ENCODE data around the gene MIS18BP1. TPM values are rescaled to one million over a fixed set of nuclear protein-coding genes. Genes with fewer than 3 reads are reported as not detected.

The MIS18BP1 gene
- total and polyA plus RNA-seq, 7 donors, result 1.5 to 5.1 (median 3.1) TPM

- Histone ChIP-seq H3K9me3 (peaks cover 11% of the 10 kb centered on the region), H3K4me1 (peaks cover 4% of the 10 kb centered on the region), H3K4me3 (no peak overlapping the region), H3K27ac (no peak overlapping the region), H3K27me3 (ENCODE audit: insufficient read depth in 3 of 3, low read length in 2 of 3) (no peaks in the 10 kb centered on the region), H3K36me3 (ENCODE audit: insufficient read depth in 1 of 2, low read depth in 1 of 2) (no peaks in the 10 kb centered on the region)
- no peak for DNase-seq
- no peak for ATAC-seq
- 80 to 86% (median 83%) methylated on average over 4 of the region's 4 CpGs for WGBS, 3 donors
- intact Hi-C loops (cut with DNase I), result no loop called here
- TF ChIP-seq CTCF (IDR thresholded peaks at IDR 0.05), result no peak
Observed at GRCh38 chr14:45262637-45263036, 9.6 kb upstream of the MIS18BP1 start.

GRCh38 chr14:45261209-45261608 is 8.2 kb upstream of the MIS18BP1 start:
- Histone ChIP-seq H3K27ac (no peak overlapping the region), H3K4me1 (no peaks in the 10 kb centered on the region), H3K4me3 (no peak overlapping the region), H3K27me3 (ENCODE audit: insufficient read depth in 3 of 3, low read length in 2 of 3) (no peaks in the 10 kb centered on the region), H3K9me3 (peaks cover 11% of the 10 kb centered on the region), H3K36me3 (ENCODE audit: insufficient read depth in 1 of 2, low read depth in 1 of 2) (no peaks in the 10 kb centered on the region)
- no peak for DNase-seq
- TF ChIP-seq CTCF (IDR thresholded peaks at IDR 0.05), result no peak
- no peak for ATAC-seq
- intact Hi-C loops (cut with DNase I), result no loop called here
- 57 to 58% (median 57%) methylated on average over 2 of the region's 2 CpGs for WGBS, 3 donors

GRCh38 chr14:45258805-45259204 is 5.8 kb upstream of the MIS18BP1 start:
- Histone ChIP-seq H3K4me1 (no peaks in the 10 kb centered on the region), H3K9me3 (peaks cover 11% of the 10 kb centered on the region), H3K4me3 (no peak overlapping the region), H3K27me3 (ENCODE audit: insufficient read depth in 3 of 3, low read length in 2 of 3) (no peaks in the 10 kb centered on the region), H3K27ac (no peak overlapping the region), H3K36me3 (ENCODE audit: insufficient read depth in 1 of 2, low read depth in 1 of 2) (no peaks in the 10 kb centered on the region)
- WGBS, 3 donors, result 94 to 98% (median 96%) methylated on average over 3 of the region's 3 CpGs
- no peak for TF ChIP-seq CTCF (IDR thresholded peaks at IDR 0.05)
- intact Hi-C loops (cut with DNase I), result no loop called here
- ATAC-seq (no peak), DNase-seq (no peak)

- no peak overlapping the region for H3K27ac ChIP-seq
- H3K9me3 ChIP-seq, result peaks cover 11% of the 10 kb centered on the region
- DNase-seq (no peak), ATAC-seq (no peak)
- H3K4me3 ChIP-seq, result no peak overlapping the region
- no peaks in the 10 kb centered on the region for H3K4me1 ChIP-seq
- no peaks in the 10 kb centered on the region for H3K27me3 ChIP-seq (ENCODE audit: insufficient read depth in 3 of 3, low read length in 2 of 3)
- TF ChIP-seq CTCF (IDR thresholded peaks at IDR 0.05), result no peak
- no peaks in the 10 kb centered on the region for H3K36me3 ChIP-seq (ENCODE audit: insufficient read depth in 1 of 2, low read depth in 1 of 2)
- intact Hi-C loops (cut with DNase I), result no loop called here
- WGBS, 3 donors, result 76 to 90% (median 80%) methylated on average over 1 of the region's 1 CpG
Observed at GRCh38 chr14:45258073-45258472, 5.1 kb upstream of the MIS18BP1 start.

- H3K36me3 ChIP-seq (ENCODE audit: insufficient read depth in 1 of 2, low read depth in 1 of 2), result no peaks in the 10 kb centered on the region
- H3K4me1 ChIP-seq, result peaks cover 11% of the 10 kb centered on the region
- no peak overlapping the region for H3K27ac ChIP-seq
- no peak for TF ChIP-seq CTCF (IDR thresholded peaks at IDR 0.05)
- intact Hi-C loops (cut with DNase I), result loop anchor here in 1 of 2 donors (5.0 kb wide), 1 partner anchor 357 kb away; a partner anchor contains a TSS
- H3K27me3 ChIP-seq (ENCODE audit: insufficient read depth in 3 of 3, low read length in 2 of 3), result no peaks in the 10 kb centered on the region
- peaks cover 11% of the 10 kb centered on the region for H3K9me3 ChIP-seq
- WGBS, 3 donors, result 92 to 93% (median 92%) methylated on average over 4 of the region's 4 CpGs
- H3K4me3 ChIP-seq, result no peak overlapping the region
- no peak for ATAC-seq
- no peak for DNase-seq
Observed at GRCh38 chr14:45254771-45255170, 1.8 kb upstream of the MIS18BP1 start.

Data from psoas muscle (tissue), 8 donors.